Activated CD4-positive, alpha-beta memory T cell treated with anti-CD3 and anti-CD28 coated beads for 36 hours (primary cell): ENCODE data around the gene USP19. TPM values are rescaled to one million over a fixed set of nuclear protein-coding genes. Genes with fewer than 3 reads are reported as not detected.

Experiments
- CTCF ChIA-PET: fragments of 350-600 bp; sonication (Branson Sonifier 250); formaldehyde crosslinking; loops from one replicate; lab custom pipeline; 2021; ENCODE audit warnings: antibody characterized with exemption, inconsistent platforms; lab: Charles Lee
- POLR2A ChIA-PET: fragments of 350-600 bp; sonication (Branson Sonifier 250); formaldehyde crosslinking; loops from one replicate; lab custom pipeline; 2021; ENCODE audit warnings: antibody characterized with exemption; lab: Charles Lee
- DNase-seq: peaks from one replicate; pipeline ENCODE4 v3.0.0-alpha.2; 2020
- H3K27ac Mint-ChIP-seq: one replicate; pipeline ENCODE4 v1.8.0; 2021; ENCODE audit warnings: mixed read lengths
- H3K27me3 Mint-ChIP-seq: one replicate; pipeline ENCODE4 v1.8.0; 2021; ENCODE audit warnings: mixed read lengths
- H3K36me3 Mint-ChIP-seq: one replicate; pipeline ENCODE4 v1.8.0; 2021; ENCODE audit warnings: mixed read lengths
- H3K4me1 Mint-ChIP-seq: one replicate; pipeline ENCODE4 v1.8.0; 2021; ENCODE audit warnings: low read depth, mixed read lengths
- H3K4me3 Mint-ChIP-seq: one replicate; pipeline ENCODE4 v1.8.0; 2021; ENCODE audit warnings: mild to moderate bottlenecking, mixed read lengths
- H3K9me3 Mint-ChIP-seq: one replicate; pipeline ENCODE4 v1.8.0; 2021; ENCODE audit warnings: mixed read lengths
- intact Hi-C: fragments of 100-400 bp; cut with micrococcal nuclease; formaldehyde crosslinking; loops from one replicate; pipeline ENCODE4 v1.15.1; 2023
- microRNA-seq: library from miRNA; unstranded; fragments of <30 nt; microRNA quantifications from one replicate; pipeline ENCODE4 v1.2.0, GENCODE V29; 2022; ENCODE audit warnings: borderline number of aligned reads, borderline microRNAs expressed, borderline replicate concordance
- total RNA-seq, 2 experiments: library from RNA; stranded (reverse); gene quantifications; one replicate each; pipeline ENCODE4 v1.2.3, GENCODE V29; 2021

USP19 gene
- total RNA-seq, 2 experiments from 2014 or later = 44.1 to 45.3 TPM

DNA sequence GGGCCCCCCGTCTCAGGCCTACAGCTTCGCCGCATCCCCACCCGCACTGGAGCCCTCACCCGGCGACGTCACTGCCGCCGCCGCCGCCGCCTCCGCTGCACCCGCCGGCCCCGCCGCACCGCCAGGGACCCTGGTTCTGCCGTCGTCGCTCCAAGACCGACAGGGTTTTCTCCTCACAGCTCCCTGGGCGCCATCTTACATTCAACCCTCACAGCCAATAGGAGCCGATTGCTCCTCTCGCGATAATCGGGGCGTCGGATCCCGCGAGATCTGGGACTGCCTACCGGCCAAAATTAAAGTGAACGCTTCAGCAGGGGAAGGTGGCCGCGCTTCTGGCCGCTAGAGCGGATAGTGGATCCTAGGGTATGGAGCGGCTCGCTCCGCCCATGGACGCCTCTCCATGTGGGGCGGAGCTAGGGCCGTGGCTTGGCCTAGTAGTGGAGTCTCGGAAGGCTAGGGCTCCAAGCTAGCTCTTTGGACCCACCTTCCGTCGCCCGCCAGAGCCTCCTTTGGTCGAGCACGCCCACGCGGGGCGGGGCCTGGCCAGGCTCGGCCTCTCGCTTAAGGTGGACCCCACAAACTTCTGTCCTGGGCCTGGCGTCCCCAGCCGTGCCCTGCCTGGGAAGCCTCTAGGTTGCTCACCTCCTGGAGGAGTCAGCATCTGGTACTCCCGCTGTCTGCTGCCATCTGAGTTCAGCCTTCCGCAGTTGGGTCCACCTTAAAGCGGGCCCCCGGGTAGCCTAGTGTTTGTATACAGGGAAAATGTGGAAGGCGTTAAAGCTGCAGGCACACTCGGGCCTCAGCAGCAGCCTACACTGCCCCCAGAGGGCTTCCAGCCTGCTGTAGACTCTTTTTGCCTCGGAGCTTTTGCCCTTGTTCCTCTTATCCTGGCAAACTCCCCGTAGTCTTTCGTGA lies 26.5 kb downstream of the USP19 start, which contains the start of gene QRICH1:
TSS of gene QRICH1 (minus strand) at position 219 of the 915 bp plus-strand sequence. CDS start 17,054 bp downstream, outside the sequence.
- ChIA-PET POLR2A (interaction anchor here (0.5 to 3.5 kb wide), 21 partner anchors 10 to 377 kb away, joined by 3 to 37 read pairs (median 6); partner anchors contain the start of genes ARIH2, DAG1, IMPDH2 and IP6K2), CTCF (interaction anchor here (0.6 to 3.5 kb wide), 27 partner anchors 8 to 658 kb away, joined by 3 to 27 read pairs (median 4); partner anchors contain the start of genes IMPDH2, KLHDC8B, NCKIPSD and NDUFAF3)
- H3K27me3 Mint-ChIP-seq = no peaks in the 10 kb centered on the region
- intact Hi-C loops = loop anchor here (1.0 to 10.0 kb wide), 12 partner anchors 10 to 377 kb away; partner anchors contain the start of genes IMPDH2, IP6K2, PRKAR2A and QARS1
- peaks cover 28% of the 10 kb centered on the region for H3K36me3 Mint-ChIP-seq
- no peaks in the 10 kb centered on the region for H3K9me3 Mint-ChIP-seq
- peak within 1 kb of the TSS; percentile 90 for H3K4me3 Mint-ChIP-seq
- peak within 1 kb of the TSS; percentile 95 for H3K27ac Mint-ChIP-seq
- DNase-seq = peak; percentile 98
- peaks cover 35% of the 10 kb centered on the region for H3K4me1 Mint-ChIP-seq

DNA sequence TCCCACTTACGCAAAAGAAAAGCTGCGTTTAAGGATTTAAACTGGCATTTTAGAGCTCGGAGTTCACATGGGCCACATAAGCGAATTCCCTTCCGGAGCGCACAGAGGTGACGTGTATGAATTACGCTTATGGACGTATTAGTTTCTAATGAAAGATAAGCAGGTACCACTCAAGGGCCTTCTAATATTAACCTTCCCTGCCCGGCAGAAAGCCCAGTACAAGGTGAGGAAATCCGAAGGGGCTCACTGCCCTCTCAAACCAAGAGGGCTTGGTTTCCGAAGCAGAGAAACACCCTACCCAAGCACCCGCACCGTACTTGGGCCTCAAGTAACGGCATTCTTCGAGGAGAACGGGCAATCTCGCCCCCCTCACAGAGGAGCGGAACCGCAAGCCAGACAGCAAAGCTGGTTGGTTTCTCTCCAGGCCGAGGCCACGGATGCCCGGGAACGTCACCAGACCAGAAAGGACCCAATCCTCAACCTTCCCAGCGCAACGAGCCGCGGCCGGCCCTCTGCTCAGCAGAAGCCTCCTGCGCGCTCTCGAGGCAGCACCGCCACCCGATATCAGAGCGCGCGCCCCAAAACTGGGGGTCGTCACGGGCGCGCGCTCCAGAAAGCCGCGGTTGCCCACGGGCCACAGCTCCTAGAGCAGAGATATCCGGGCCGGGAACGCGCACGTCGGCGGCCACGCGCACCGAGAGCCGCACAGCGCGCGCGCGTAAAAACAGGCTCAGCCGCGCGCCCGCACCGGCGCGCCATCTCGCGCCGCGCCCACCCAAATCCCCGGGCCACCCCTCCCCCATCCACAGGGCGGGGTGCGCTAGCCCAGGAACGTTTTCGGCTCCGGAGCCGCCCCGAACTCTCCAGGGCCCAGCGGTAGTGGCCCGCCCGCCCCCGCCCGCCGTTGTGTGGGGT lies 27.4 kb downstream of the USP19 start:
- peak overlapping the region; percentile 90 for H3K4me3 Mint-ChIP-seq

DNA sequence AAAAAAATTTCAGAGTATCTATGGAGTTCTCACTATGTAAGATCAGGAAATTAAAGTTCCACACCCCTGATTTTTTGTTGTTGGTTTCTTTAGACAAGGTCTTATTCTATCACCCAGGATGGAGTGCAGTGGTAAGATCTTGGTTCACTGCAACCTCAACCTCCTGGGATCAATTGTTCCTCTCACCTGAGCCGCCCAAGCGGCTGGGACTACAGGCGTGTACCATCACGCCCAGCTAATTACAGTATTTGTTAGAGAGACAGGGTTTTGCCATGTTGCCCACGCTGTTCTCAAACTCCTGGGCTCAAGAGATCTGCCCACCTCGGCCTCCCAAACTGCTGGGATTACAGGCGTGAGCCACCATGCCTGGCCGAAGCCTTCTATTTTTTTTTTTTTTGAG lies 39.2 kb downstream of the USP19 start:
- no peak for DNase-seq
- Mint-ChIP-seq H3K27me3 (no peaks in the 10 kb centered on the region), H3K4me1 (peaks cover 7% of the 10 kb centered on the region), H3K4me3 (no peak overlapping the region), H3K9me3 (no peaks in the 10 kb centered on the region), H3K27ac (no peak overlapping the region), H3K36me3 (peaks cover 11% of the 10 kb centered on the region)
- CTCF ChIA-PET = no interaction called here
- POLR2A ChIA-PET = no interaction called here
- intact Hi-C loops = no loop called here

More for the DNA sequence above, 27.4 kb downstream of the USP19 start:
- peaks cover 40% of the 10 kb centered on the region for H3K4me1 Mint-ChIP-seq
- intact Hi-C loops = loop anchor here (1.0 to 10.0 kb wide), 6 partner anchors 64 to 376 kb away; partner anchors contain the start of genes IMPDH2, IP6K2, PRKAR2A and USP4
- DNase-seq = peak; percentile 87
- ChIA-PET CTCF (interaction anchor here (0.6 to 3.5 kb wide), 21 partner anchors 9 to 657 kb away, joined by 3 to 27 read pairs (median 5); partner anchors contain the start of genes IMPDH2, KLHDC8B, NCKIPSD and NDUFAF3), POLR2A (interaction anchor here (0.5 to 3.5 kb wide), 20 partner anchors 10 to 377 kb away, joined by 3 to 37 read pairs (median 6); partner anchors contain the start of genes ARIH2, DAG1, IMPDH2 and IP6K2)
- H3K9me3 Mint-ChIP-seq = no peaks in the 10 kb centered on the region
- H3K36me3 Mint-ChIP-seq = peaks cover 23% of the 10 kb centered on the region
- H3K27ac Mint-ChIP-seq = peak overlapping the region; percentile 95
- H3K27me3 Mint-ChIP-seq = no peaks in the 10 kb centered on the region

DNA sequence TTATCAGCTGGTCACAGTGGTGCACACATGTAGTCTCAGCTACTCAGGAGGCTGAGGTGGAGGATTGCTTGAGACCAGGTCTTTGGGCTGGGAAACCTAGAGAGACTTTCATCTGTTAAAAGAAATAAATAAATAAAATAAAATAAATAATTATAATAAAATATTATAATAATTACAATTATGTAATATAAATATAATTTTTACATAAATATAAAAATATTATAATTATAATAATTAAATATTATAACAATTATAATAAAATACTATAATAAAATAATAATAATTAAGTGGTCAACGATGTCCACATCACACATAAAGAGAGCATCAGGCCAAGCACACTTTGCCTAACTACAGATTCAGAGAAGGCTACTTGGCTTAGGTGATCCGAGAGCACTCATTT lies 41.4 kb downstream of the USP19 start:
- H3K4me3 Mint-ChIP-seq = no peak overlapping the region
- CTCF ChIA-PET = no interaction called here
- peaks cover 19% of the 10 kb centered on the region for H3K36me3 Mint-ChIP-seq
- H3K27ac Mint-ChIP-seq = no peak overlapping the region
- no peaks in the 10 kb centered on the region for H3K9me3 Mint-ChIP-seq
- no peak for DNase-seq
- intact Hi-C loops = no loop called here
- no peaks in the 10 kb centered on the region for H3K27me3 Mint-ChIP-seq
- H3K4me1 Mint-ChIP-seq = peaks cover 7% of the 10 kb centered on the region
- POLR2A ChIA-PET = no interaction called here

DNA sequence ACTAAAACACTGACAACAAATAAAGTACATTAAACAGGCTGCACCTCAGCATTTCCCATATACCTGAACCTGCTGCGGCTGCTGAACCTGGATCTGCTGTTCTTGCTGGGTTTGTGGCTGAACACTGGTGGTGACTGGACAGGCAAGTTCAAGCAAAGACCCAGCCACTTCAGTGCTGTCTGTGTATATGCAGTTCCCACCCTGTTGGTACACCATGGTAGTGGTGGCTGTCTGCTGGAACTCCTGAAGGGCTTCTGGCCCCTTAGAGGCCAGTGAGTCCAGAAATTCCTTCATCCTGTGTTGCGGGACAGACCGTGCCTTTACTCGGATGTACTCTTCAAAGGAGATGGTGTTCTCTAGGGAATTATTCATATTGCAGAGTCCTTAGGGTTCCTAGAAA lies 44.0 kb downstream of the USP19 start:
- intact Hi-C loops = no loop called here
- ChIA-PET CTCF (no interaction called here), POLR2A (no interaction called here)
- DNase-seq = no peak
- no peaks in the 10 kb centered on the region for H3K27me3 Mint-ChIP-seq
- H3K4me1 Mint-ChIP-seq = peaks cover 7% of the 10 kb centered on the region
- H3K9me3 Mint-ChIP-seq = no peaks in the 10 kb centered on the region
- no peak overlapping the region for H3K27ac Mint-ChIP-seq
- no peak overlapping the region for H3K4me3 Mint-ChIP-seq
- peaks cover 36% of the 10 kb centered on the region for H3K36me3 Mint-ChIP-seq

DNA sequence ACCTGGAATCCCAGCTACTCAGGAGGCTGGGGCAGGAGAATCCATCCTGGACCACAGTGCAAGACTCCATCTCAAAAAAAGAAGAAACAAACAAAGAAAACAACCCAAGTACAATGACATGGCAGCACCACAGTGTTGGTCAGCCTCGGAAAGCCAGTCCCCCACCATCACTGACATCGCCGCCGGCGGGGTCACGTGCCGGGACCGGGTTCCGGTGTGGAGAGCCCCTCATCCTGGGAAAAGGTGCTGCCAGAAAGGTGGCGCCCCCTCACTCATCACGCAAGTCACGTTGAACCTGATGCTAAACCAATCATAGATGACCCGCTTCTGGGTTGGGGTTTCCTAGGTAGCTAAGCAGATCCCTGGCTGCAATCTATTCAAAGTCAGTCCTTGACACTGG lies 44.5 kb downstream of the USP19 start:
- intact Hi-C loops = no loop called here
- H3K27me3 Mint-ChIP-seq = no peaks in the 10 kb centered on the region
- H3K9me3 Mint-ChIP-seq = no peaks in the 10 kb centered on the region
- H3K36me3 Mint-ChIP-seq = peaks cover 40% of the 10 kb centered on the region
- H3K27ac Mint-ChIP-seq = no peak overlapping the region
- POLR2A ChIA-PET = no interaction called here
- no peak overlapping the region for H3K4me3 Mint-ChIP-seq
- DNase-seq = no peak
- CTCF ChIA-PET = no interaction called here
- H3K4me1 Mint-ChIP-seq = peaks cover 7% of the 10 kb centered on the region

Small RNA genes within 50 kb of the gene (microRNA-seq; reads per million reads assigned to microRNA genes)
- gene MIR6890 = not detected

Other genes starting within 250 kb of the USP19 start
- gene SLC25A20, start 221.9 kb downstream of the USP19 start, total RNA-seq = 10 to 100 TPM; 16.7 to 18.2 TPM
- gene ARIH2, start 202.0 kb downstream of the USP19 start, total RNA-seq = 100 to 1,000 TPM; 109 to 130 TPM
- gene P4HTM, start 130.6 kb downstream of the USP19 start, total RNA-seq = 10 to 100 TPM; 32.7 to 32.8 TPM
- gene WDR6, start 113.4 kb downstream of the USP19 start, total RNA-seq = 100 to 1,000 TPM; 139 to 144 TPM
- 10 to 100 TPM; 26.2 to 26.5 TPM for gene DALRD3, start 102.2 kb downstream of the USP19 start, total RNA-seq
- gene NDUFAF3, start 98.7 kb downstream of the USP19 start, total RNA-seq = 100 to 1,000 TPM; 101 to 106 TPM
- 100 to 1,000 TPM; 430 to 454 TPM for gene IMPDH2, start 91.4 kb downstream of the USP19 start, total RNA-seq
- 100 to 1,000 TPM; 124 to 128 TPM for gene QRICH1, start 26.8 kb downstream of the USP19 start, total RNA-seq
- gene QARS1, start 16.1 kb downstream of the USP19 start, total RNA-seq = 100 to 1,000 TPM; 249 to 286 TPM
- not detected for gene LAMB2, start 12.2 kb upstream of the USP19 start, total RNA-seq
- gene CCDC71, start 45.5 kb upstream of the USP19 start, total RNA-seq = 10 to 100 TPM; 18.8 to 19.7 TPM
- gene KLHDC8B, start 50.8 kb upstream of the USP19 start, total RNA-seq = 1 to 10 TPM; 1.8 to 2.9 TPM
- 1 to 10 TPM; 2.8 to 3.0 TPM for gene C3orf62, start 156.4 kb upstream of the USP19 start, total RNA-seq
- gene USP4, start 219.2 kb upstream of the USP19 start, total RNA-seq = 10 to 100 TPM; 79.4 to 79.7 TPM
- gene GPX1, start 237.5 kb upstream of the USP19 start, total RNA-seq = 100 to 1,000 TPM; 176 to 177 TPM